H1 (cell line): ENCODE results near the gene OSBPL9. TPM values are rescaled to one million over a fixed set of nuclear protein-coding genes. Genes with fewer than 3 reads are reported as not detected.

ENCODE experiments used
- CHD7 ChIP-seq: fragments of 300-600 bp; sonication (generic); IDR thresholded peaks from 2 replicates; pipeline ENCODE4 v1.7.1; 2012; ENCODE audit warnings: low read length, moderate library complexity, mild to moderate bottlenecking, inconsistent platforms; ENCODE audit not compliant: insufficient replicate concordance
- CTCF ChIP-seq, 3 experiments: IDR thresholded peaks; 1 replicate in 2 of 3; 2 replicates in 1 of 3; pipeline versions ENCODE4 v1.5.1 to v1.6.1; 2011; ENCODE audit warnings: low read length in 3 of 3, mild to moderate bottlenecking in 3 of 3, inconsistent platforms in 2 of 3, low read depth in 1 of 3, moderate library complexity in 1 of 3; ENCODE audit not compliant: insufficient read depth in 1 of 3; ENCODE audit errors: control extremely low read depth in 1 of 3
- EP300 ChIP-seq, 2 experiments: IDR thresholded peaks; 1 replicate in 1 of 2; 2 replicates in 1 of 2; pipeline ENCODE4 v1.6.1; 2011 to 2012; ENCODE audit warnings: low read depth in 2 of 2, low read length in 2 of 2, mild to moderate bottlenecking in 2 of 2, borderline replicate concordance in 1 of 2, inconsistent platforms in 1 of 2, moderate library complexity in 1 of 2
- FOSL1 ChIP-seq: IDR thresholded peaks from 2 replicates; pipeline ENCODE4 v1.6.1; 2011; ENCODE audit warnings: mild to moderate bottlenecking, low read depth, low read length, moderate library complexity; ENCODE audit not compliant: insufficient read depth
- GABPA ChIP-seq: IDR thresholded peaks from 2 replicates; pipeline ENCODE4 v1.6.1; 2011; ENCODE audit warnings: mild to moderate bottlenecking, low read length, moderate library complexity, borderline replicate concordance; ENCODE audit not compliant: insufficient read depth
- HDAC6 ChIP-seq: IDR thresholded peaks from one replicate; pipeline ENCODE4 v1.7.1; 2012; ENCODE audit warnings: low read depth, mild to moderate bottlenecking, inconsistent platforms, low read length, moderate library complexity
- TEAD4 ChIP-seq: IDR thresholded peaks from 2 replicates; pipeline ENCODE4 v1.6.1; 2012; ENCODE audit warnings: low read depth, low read length, inconsistent platforms, mixed read lengths
- polyA plus RNA-seq, 7 experiments: library from polyadenylated mRNA; depleted of rRNA in 3 of 7; stranded (reverse) in 5 of 7; unstranded in 2 of 7; fragments of >200 nt in 5 of 7; fragments of 200-250 nt in 2 of 7; gene quantifications; 1 replicate in 5 of 7; 2 replicates in 1 of 7; 4 replicates in 1 of 7; pipeline versions ENCODE4 v1.2.1 to v1.2.3, GENCODE V29; 2011 to 2013; ENCODE audit warnings: missing spikeins in 2 of 7, mixed read lengths in 2 of 7
- total RNA-seq: library from RNA; stranded (reverse); fragmentation: NEBNext Ultra II Directional; extraction: Animal tissue kit (Norgen Biotek cat#: 25700); gene quantifications from 2 replicates; pipeline ENCODE4 v1.2.1, GENCODE V29; 2021

Gene OSBPL9
- total and polyA plus RNA-seq, 2 of the 8 experiments (the other 6 are each of a cell fraction or from before 2014, with no cell fraction given), result 58.2 to 71.6 TPM

- no peak for TF ChIP-seq CHD7
- no peak for TF ChIP-seq CTCF (IDR thresholded peaks at IDR 0.05; ENCODE audit: control extremely low read depth in 1 of 3, insufficient read depth in 1 of 3, low read depth in 1 of 3, low read length in 3 of 3)
- TF ChIP-seq FOSL1, result no peak
- TF ChIP-seq TEAD4, result no peak
- no peak for TF ChIP-seq GABPA
- no peak for TF ChIP-seq HDAC6
- no peak for TF ChIP-seq EP300 (IDR thresholded peaks at IDR 0.05; ENCODE audit: borderline replicate concordance in 1 of 2, low read depth in 2 of 2, low read length in 2 of 2)
Measured at GRCh38 chr1:51712590-51712989, 95.7 kb downstream of the OSBPL9 start (continued).
